Chondrocyte (in vitro differentiated cells): ENCODE data around the gene THG1L. TPM values are rescaled to one million over a fixed set of nuclear protein-coding genes. Genes with fewer than 3 reads are reported as not detected.

Experiments used
- DNase-seq: peaks from one replicate; pipeline ENCODE4 v3.0.0; 2021; ENCODE audit warnings: mixed read lengths, low spot score
- H3K27ac Mint-ChIP-seq: one replicate; pipeline ENCODE4 v1.8.0; 2021; ENCODE audit warnings: mild to moderate bottlenecking, moderate library complexity, mixed read lengths; ENCODE audit not compliant: unreplicated experiment
- H3K27me3 Mint-ChIP-seq: 2 replicates; pipeline ENCODE4 v1.8.0; 2021; ENCODE audit warnings: low read depth, mixed read lengths
- H3K36me3 Mint-ChIP-seq: 2 replicates; pipeline ENCODE4 v1.8.0; 2021; ENCODE audit warnings: low read depth, mixed read lengths
- H3K4me1 Mint-ChIP-seq: 2 replicates; pipeline ENCODE4 v1.8.0; 2021; ENCODE audit warnings: low read depth, mild to moderate bottlenecking, mixed read lengths
- H3K4me3 Mint-ChIP-seq: one replicate; pipeline ENCODE4 v1.8.0; 2021; ENCODE audit warnings: mild to moderate bottlenecking, moderate library complexity, mixed read lengths; ENCODE audit not compliant: unreplicated experiment
- H3K9me3 Mint-ChIP-seq: 2 replicates; pipeline ENCODE4 v1.8.0; 2021; ENCODE audit warnings: low read depth, mixed read lengths
- CTCF ChIP-seq: fragments of 200-600 bp; sonication (generic); IDR thresholded peaks from 2 replicates; pipeline ENCODE4 v1.5.0; 2021; ENCODE audit warnings: antibody characterized with exemption, mild to moderate bottlenecking, moderate library complexity
- total RNA-seq: library from RNA; stranded (reverse); gene quantifications from 3 replicates; pipeline ENCODE4 v1.2.1, GENCODE V29; 2021

Gene THG1L
- total RNA-seq, 1 donor from 2014 or later, result 10.1 TPM

GRCh38 chr5:157740229-157740610 lies 9.0 kb downstream of the THG1L start:
- Mint-ChIP-seq H3K4me1 (peaks cover 15% of the 10 kb centered on the region), H3K27ac (no peak overlapping the region), H3K36me3 (peaks cover 7% of the 10 kb centered on the region), H3K9me3 (no peaks in the 10 kb centered on the region), H3K4me3 (no peak overlapping the region), H3K27me3 (no peaks in the 10 kb centered on the region)
- no peak for DNase-seq
- TF ChIP-seq CTCF, result peak; percentile 73

- no peak for DNase-seq
- Mint-ChIP-seq H3K36me3 (peaks cover 7% of the 10 kb centered on the region), H3K27me3 (no peaks in the 10 kb centered on the region), H3K9me3 (no peaks in the 10 kb centered on the region), H3K4me1 (peaks cover 19% of the 10 kb centered on the region), H3K4me3 (no peak overlapping the region), H3K27ac (no peak overlapping the region)
- TF ChIP-seq CTCF, result no peak
Observed at GRCh38 chr5:157741131-157741530, 9.9 kb downstream of the THG1L start.

GRCh38 chr5:157743163-157744050 lies 12.2 kb downstream of the THG1L start, which contains the start of gene LSM11:
Gene LSM11, plus strand, starts transcription at chr5:157743712. Its CDS starts 39 bp downstream, at chr5:157743751.
- Mint-ChIP-seq H3K9me3 (no peaks in the 10 kb centered on the region), H3K27me3 (no peaks in the 10 kb centered on the region), H3K4me3 (peak within 1 kb of the TSS; percentile 79), H3K27ac (peak within 1 kb of the TSS; percentile 63), H3K36me3 (peaks cover 5% of the 10 kb centered on the region), H3K4me1 (peaks cover 30% of the 10 kb centered on the region)
- DNase-seq, result peak; percentile 95
- TF ChIP-seq CTCF, result peak; percentile 99

- no peak for DNase-seq
- H3K4me1 Mint-ChIP-seq, result peaks cover 39% of the 10 kb centered on the region
- peak overlapping the region; percentile 63 for H3K27ac Mint-ChIP-seq
- H3K4me3 Mint-ChIP-seq, result peak overlapping the region; percentile 79
- peaks cover 2% of the 10 kb centered on the region for H3K36me3 Mint-ChIP-seq
- H3K27me3 Mint-ChIP-seq, result no peaks in the 10 kb centered on the region
- no peaks in the 10 kb centered on the region for H3K9me3 Mint-ChIP-seq
- TF ChIP-seq CTCF, result no peak
Observed at GRCh38 chr5:157744051-157745011, 13.1 kb downstream of the THG1L start.

- no peak for DNase-seq
- Mint-ChIP-seq H3K4me1 (peaks cover 46% of the 10 kb centered on the region), H3K27me3 (no peaks in the 10 kb centered on the region), H3K9me3 (no peaks in the 10 kb centered on the region), H3K4me3 (peak overlapping the region; percentile 79), H3K36me3 (no peaks in the 10 kb centered on the region), H3K27ac (no peak overlapping the region)
- TF ChIP-seq CTCF, result no peak
Observed at GRCh38 chr5:157745041-157745456, 13.8 kb downstream of the THG1L start.
